Lung microvascular endothelial cell (primary cell): ENCODE data around the gene MAGEA1. TPM values are rescaled to one million over a fixed set of nuclear protein-coding genes. Genes with fewer than 3 reads are reported as not detected.

Experiments
- total RNA-seq: library from RNA; depleted of rRNA; stranded (reverse); fragments of >200 nt; gene quantifications from 2 replicates; pipeline ENCODE4 v1.2.1, GENCODE V29; 2014

The MAGEA1 gene
- total RNA-seq, 1 donor from 2014 or later = not detected

Other genes starting within 250 kb of the MAGEA1 start
- not detected in 2 replicates for gene PNMA5, start 185.2 kb upstream of the MAGEA1 start, total RNA-seq
- not detected in 2 replicates for gene PNMA3, start 122.8 kb upstream of the MAGEA1 start, total RNA-seq
- gene PNMA6A, start 106.8 kb upstream of the MAGEA1 start, total RNA-seq = 1.1 and 1.6 TPM in 2 replicates
- not detected in 2 replicates for gene PNMA6F, start 142.5 kb downstream of the MAGEA1 start, total RNA-seq
- 3.1 and 4.4 TPM in 2 replicates for gene ZNF275, start 154.9 kb downstream of the MAGEA1 start, total RNA-seq
- gene PNMA6E, start 222.1 kb downstream of the MAGEA1 start, total RNA-seq = not detected in 2 replicates
- gene ZFP92, start 232.2 kb downstream of the MAGEA1 start, total RNA-seq = 0.20 and 0.22 TPM in 2 replicates